Activated CD8-positive, alpha-beta memory T cell treated with anti-CD3 and anti-CD28 coated beads for 48 hours (primary cell): ENCODE data around the gene ZNF451.
"Not testable (repeated sequence)": the region's sequence is repeated elsewhere in the genome, so short reads cannot be mapped to it uniquely, and the experiment has no call there.

Experiments
- DNase-seq, 3 experiments: peaks; one replicate each; pipeline ENCODE4 v3.0.0-alpha.2; 2020; ENCODE audit warnings: low read depth in 2 of 3, low spot score in 2 of 3

Gene ZNF451, protein sequence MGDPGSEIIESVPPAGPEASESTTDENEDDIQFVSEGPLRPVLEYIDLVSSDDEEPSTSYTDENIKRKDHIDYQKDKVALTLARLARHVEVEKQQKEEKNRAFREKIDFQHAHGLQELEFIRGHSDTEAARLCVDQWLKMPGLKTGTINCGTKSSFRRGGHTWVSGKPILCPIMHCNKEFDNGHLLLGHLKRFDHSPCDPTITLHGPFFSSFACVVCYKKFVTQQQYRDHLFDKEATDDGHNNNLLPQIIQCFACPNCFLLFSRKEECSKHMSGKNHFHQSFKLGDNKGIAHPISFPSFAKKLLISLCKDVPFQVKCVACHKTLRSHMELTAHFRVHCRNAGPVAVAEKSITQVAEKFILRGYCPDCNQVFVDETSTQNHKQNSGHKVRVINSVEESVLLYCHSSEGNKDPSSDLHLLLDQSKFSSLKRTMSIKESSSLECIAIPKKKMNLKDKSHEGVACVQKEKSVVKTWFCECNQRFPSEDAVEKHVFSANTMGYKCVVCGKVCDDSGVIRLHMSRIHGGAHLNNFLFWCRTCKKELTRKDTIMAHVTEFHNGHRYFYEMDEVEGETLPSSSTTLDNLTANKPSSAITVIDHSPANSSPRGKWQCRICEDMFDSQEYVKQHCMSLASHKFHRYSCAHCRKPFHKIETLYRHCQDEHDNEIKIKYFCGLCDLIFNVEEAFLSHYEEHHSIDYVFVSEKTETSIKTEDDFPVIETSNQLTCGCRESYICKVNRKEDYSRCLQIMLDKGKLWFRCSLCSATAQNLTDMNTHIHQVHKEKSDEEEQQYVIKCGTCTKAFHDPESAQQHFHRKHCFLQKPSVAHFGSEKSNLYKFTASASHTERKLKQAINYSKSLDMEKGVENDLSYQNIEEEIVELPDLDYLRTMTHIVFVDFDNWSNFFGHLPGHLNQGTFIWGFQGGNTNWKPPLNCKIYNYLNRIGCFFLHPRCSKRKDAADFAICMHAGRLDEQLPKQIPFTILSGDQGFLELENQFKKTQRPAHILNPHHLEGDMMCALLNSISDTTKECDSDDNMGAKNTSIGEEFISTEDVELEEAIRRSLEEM

DNA sequence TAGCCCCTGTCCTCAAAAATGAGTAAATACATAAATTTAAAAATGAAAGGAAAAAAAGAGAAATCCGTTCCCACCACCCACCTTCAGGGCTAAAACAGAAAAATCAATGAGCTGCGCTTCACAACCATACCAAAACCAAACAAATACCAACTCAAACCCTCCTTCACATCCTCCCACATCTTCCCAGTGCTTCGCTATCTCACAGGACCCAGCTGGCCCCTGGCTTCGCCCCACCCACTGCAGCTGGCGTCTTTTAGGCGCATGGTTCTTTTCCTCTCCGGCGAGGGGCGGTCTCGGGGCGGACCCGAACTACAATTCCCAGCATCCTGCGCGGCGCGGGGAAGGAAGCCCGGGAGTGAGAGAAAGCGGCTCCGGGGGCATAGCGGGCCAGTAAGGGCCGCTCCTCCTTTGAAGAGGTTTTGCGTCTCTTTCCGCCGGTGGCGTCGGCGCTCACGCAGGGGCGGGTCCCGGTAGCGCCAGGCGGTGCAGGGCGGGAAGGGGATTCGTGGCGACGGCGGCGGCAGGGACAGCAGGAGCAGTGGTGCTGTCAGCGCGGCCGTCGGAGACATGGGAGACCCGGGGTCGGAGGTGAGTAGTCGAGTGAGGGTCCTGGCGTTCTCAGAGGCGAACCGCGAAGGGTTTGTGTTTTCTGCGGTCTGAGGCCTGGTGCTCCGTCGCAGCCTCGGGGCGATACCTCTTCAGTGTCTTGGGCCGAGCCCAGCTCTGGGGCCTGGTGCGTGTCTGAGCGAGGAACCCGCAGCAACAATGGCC lies at the start of gene ZNF451:
Gene ZNF451, plus strand, starts transcription at position 502 of the 771 bp plus-strand sequence. Its CDS starts 66 bp downstream, at position 568.
- DNase-seq = peak; percentile 86 to 93 (median 88)

DNA sequence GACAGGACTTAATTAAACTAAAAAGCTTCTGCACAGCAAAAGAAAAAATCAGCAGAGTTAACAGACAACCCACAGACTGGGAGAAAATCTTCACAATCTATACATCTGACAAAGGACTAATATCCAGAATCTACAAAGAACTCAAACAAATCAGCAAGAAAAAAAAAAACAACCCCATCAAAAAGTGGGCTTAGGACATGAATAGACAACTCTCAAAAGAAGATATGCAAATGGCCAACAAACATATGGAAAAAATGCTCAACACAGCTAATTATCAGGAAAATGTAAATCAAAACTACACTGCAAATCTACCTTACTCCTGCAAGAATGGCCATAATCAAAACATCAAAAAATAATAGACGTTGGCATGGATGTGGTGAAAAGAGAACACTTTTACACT lies 45.9 kb upstream of the ZNF451 start:
- not testable (repeated sequence) for DNase-seq

DNA sequence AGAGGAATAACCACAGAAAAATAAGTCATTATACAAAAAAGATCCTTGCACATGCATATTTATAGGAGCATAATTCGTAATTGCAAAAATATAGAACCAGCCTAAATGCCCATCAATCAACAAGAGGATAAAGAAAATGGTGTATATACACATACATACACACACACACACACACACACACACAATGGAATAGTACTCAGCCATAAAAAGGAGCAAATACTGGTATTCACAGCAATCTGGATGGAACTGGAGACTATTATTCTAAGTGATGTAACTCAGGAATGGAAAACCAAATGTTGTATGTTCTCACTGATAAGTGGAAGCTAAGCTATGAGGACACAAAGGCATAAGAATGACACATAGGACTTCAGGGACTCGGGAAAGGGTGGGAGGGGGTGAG lies 45.4 kb upstream of the ZNF451 start:
- DNase-seq = no peak

DNA sequence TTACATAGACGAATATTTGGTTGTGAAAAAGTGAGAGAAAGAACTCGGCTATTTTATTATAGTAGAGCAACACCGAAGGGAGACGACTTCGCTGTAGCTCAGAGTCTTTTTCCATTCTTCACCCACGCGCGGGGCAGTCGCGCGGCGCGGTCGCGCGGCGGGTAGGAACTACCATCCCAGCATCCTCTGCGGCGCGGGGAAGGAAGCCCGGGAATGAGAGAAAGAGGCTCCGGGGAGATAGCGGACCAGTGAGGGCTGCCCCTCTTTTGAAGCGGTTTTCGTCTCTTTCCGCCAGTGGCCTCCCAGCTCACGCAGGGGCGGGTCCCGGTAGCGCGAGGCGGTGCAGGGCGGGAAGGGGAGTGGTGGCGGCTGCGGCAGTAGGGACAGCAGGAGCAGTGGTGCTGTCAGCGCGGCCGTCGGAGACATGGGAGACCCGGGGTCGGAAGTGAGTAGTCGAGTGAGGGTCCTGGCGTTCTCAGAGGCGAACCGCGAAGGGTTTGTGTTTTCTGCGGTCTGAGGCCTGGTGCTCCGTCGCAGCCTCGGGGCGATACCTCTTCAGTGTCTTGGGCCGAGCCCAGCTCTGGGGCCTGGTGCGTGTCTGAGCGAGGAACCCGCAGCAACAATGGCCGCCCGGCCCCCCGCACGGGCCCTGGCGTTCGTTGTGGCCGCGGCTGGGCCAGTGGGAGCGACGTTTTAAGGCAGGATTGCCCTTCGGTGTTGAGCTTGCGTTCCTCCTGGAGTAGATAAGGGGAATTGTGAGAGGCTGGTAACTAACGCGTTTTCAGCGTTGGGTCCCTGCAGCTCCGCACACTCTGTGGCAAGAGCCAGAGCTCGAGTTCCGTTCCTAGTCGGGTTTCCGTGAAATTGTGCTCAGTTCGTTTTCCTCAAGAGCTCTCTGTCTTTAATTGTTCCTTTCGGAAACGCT lies 43.4 kb upstream of the ZNF451 start, which contains the start of gene KIAA1586:
Gene KIAA1586, plus strand, starts transcription at position 362 of the 925 bp plus-strand sequence. Its CDS starts 63 bp downstream, at position 425.
- peak; percentile 55 to 72 (median 61) for DNase-seq

DNA sequence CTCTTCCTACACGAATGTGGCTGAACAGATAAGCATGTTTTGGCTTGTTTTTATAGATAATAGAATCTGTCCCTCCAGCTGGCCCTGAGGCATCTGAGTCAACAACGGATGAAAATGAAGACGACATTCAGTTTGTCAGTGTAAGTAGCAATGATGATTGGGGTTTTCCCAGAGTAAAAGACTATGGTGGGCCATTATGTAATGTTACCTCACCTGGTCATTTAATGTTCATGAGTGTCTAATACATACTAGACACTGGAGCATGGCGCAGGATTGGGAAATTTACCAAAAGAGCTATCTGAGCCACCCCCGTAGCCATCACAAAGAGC lies 42.8 kb upstream of the ZNF451 start:
- not testable (repeated sequence) for DNase-seq

DNA sequence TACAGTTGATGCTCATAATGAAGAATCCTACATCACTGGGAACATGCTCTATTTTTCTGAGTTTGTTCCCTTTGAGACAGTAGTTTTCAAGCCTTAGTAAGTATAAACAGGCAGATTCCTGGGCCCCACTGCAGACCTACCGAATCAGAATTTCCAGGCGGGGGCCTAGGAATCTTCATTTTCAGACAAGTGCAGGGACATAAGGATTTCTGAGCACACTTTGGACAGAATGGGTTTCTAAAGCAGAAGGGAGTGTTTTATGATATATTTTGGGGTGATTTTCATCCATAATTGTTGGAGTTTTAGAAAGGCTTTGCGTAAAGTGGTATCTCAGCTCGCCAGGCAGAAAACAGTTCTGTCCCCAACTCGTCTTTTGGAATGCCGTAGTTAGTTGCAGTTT lies 42.1 kb upstream of the ZNF451 start:
- not testable (repeated sequence) for DNase-seq

DNA sequence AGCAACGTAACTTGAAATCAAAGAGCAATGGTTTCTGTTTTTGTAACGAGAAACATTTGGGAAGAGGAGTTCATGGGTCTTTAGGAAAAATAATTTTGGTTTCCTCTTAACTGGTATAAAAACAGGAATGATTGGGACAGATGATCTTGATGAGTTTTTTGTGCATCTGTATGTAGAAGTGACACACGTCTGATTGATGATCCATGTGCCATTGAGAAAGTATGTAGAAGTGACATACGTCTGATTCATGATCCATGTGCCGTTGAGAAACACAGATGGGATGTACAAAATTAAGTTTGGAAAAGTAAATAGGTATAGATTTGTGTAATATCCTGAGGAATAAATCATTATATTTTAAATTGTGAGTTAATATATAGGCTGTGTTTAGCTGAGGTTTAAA lies 41.4 kb upstream of the ZNF451 start:
- DNase-seq = no peak

DNA sequence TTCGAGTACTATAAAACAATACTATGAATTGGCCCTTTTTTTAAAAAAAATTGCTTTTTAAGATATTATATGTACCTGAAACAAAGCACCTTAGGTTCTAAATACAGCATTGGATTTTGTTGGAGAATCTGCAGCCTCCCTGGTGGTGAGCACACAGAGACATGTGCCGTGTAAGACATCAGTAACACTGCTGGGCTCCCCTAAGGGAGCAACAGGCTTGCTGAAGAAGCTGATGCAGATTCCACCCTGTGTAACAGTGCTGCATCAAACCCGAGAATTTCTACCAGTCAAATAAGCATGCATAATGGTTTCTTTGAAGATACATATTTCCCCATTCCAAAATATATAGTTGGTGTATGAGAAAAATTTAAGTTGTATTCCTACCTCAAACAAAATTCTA lies 26.1 kb upstream of the ZNF451 start:
- no peak for DNase-seq

DNA sequence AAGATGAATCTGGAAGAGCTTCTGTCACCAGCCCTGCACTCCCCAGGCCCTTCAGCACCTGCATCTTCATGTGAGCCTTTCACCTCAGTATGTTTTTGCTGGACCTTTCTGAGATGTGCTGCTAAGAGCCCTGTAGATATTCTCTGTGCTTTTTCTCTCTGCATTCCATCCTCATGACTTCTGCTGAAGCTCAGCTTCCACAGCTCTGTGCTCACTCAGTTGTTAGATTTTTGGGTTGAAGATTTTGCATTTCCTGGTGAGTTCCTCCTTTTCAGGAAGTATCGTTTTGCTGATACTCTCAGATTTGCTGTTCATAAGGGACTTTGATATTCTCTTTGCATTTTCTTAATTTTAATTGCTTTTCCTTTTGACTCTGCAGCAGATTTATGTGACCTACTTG lies 25.2 kb upstream of the ZNF451 start:
- no peak for DNase-seq

DNA sequence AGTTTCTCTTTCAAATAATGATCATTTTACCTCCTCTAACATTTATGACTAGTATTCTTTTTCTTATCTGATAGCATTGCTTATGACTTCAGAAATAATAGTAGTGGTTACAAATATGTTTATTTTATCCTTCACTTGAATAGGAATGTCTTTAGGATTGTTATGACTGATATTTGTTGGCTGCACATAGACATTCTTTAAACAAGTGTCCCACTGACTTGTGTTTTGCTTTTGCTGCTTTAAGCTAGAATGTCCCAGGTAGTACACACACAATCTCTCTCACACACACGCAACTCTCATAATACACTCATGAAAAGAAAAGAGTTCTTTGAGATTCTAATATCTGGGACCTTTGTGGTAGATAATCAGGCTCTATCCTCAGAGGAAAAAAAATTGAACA lies 21.9 kb upstream of the ZNF451 start:
- no peak for DNase-seq

DNA sequence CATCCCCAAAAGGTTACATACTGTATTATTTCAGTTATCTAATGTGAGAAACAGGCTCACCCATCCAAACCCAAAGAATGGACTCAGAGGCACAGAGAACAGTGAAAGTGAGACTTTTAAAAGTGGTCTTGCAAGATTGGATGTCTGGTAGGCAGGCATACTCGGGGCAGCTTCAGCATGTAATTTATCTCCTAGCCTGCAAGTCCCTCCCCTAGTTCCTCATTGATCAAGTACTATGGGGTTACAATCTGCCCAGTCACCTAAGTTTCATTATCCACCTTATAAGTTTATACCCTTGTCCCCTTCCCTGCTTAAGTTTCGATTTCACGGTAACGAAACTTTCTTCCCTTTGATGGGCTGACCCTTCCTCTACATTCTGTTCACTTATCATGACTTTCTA lies 20.8 kb upstream of the ZNF451 start:
- DNase-seq = no peak

DNA sequence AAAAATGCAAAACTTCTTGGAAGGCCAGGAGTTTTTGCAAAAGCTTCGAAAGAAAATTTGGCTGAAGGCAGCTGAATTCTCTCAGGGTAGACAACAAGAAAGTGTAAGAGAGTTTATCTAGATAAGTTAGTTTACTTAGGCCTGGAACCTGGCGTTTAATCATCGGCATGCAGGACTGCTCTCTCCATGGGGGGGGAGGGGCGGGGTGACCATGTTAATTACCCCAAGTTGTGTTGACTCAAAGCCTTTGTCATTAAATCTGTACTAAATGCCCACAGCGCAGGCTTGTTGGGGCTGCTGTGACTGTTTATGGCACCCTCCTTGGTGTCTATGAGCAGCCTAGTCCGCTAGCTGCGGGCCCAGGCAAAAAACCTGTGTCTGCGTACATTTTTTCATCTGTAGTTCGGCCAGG lies 20.1 kb upstream of the ZNF451 start:
- DNase-seq = no peak

DNA sequence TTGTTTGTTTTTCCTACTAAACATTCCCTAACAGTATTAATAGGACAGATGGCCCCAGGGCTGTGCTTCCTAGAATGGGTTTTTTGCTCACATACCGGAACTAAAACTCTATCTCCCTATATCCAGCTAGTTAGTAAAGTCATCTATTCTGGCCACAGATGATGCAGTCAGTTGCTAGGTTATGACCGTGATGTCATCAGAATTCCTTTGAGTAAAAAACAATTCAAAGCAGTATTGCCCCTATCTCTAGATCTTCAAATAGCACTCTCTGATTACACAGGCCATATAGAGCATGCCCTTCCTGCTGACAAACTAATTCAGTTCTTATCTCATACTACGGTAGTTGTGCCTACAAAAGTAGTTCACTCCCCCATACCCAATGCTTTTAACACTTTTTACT lies 17.9 kb upstream of the ZNF451 start:
- no peak for DNase-seq

DNA sequence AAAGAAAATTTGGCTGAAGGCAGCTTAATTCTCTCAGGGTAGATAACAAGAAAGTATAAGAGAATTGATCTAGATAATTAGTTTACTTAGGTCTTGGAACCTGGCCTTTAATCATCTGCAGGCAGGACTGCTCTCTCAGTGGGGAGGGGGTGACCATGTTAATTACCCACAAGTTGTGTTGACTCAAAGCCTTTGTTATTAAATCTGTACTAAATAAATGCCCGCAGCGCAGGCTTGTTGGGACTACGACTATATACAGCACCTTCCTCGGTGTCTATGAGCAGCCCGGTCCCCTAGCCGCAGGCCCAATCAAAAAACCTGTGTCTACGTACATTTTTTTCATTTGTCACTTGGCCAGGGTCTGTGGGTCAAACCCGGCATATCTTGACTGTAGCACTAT lies 15.6 kb upstream of the ZNF451 start:
- DNase-seq = no peak

DNA sequence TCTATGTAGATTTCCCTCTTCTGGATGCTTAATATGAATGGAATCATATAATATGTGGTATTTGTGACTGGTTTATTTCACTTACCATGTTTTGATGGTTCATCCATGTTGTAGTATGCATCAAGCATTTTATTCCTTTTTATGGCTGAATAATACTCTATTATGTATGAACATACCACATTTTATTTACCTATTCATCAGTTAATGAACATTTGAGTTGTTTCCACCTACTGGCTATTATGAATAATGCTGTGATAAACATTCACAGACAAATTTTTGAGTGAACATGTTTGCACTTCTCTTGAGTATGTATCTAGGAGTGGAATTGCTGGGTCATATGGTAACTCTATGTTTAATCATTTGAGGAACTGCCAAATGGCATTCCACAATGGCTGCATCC lies 14.9 kb upstream of the ZNF451 start:
- DNase-seq = no peak

DNA sequence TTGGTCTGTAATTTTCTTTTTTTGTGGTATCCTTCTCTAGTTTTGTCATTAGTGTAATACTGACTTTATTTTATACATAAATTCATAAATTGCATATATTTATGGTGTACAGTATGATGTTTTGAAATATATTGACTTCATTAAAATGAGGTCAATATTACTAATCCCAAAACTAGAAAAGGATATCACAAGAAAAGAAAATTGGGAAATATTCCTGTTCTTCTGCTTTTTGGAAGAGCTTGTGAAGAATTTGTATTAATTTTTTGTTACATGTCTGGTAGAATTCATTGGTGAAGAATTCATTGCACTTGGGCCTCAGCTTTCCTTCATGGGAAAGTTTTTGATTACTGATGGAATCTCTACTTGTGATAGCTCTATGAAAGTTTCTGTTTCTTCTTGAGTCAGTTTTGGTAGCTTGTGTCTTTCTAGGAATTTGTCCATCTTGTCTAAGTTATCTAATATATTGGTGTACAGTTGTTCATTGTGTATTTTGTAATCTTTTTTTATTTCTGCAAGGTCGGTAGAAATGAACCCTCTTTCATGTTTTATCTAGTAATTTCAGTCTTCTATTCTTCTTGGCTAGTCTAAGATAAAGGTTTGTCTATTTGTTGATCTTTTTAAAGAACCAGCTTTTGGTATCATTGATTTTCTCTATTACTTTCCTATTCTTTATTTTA lies 11.3 kb upstream of the ZNF451 start:
- no peak for DNase-seq

DNA sequence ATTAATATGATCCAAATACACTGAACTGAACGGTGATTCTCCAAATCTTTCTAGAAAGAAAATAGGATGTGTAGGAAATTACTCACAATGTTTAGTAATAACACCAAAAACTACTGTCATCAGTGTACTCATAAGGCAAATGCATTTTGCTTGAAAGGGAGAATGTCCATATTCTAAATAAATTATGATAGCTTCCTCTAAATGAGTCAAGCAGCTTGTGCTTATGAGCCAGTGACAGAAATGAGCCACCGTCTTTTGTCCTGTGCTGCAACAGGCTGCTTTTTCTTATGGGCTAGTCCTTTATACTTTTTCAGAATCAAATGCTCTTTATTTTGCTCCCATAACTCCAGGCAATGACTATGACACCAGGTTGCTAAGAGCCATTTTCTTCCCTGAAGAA lies 4.5 kb upstream of the ZNF451 start:
- DNase-seq = no peak

DNA sequence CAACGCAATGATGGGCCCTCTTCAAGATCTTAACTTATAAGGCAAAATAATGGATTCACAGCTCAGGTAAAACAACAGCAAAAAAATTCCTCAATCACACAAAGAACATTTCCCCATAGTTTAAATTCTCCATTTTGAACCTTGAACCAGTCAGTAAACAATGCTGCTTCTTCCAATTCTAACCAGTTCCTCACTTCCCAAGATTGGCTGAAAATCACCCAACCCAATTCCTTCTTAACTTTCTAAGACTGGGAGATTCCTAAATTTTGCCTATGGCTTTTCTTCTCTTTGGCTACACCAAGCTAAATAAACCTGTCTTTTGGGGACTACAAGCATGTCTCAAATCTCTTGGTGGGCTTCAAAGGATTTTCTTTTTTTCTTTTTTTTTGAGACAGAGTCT lies 3.1 kb upstream of the ZNF451 start:
- no peak for DNase-seq

DNA sequence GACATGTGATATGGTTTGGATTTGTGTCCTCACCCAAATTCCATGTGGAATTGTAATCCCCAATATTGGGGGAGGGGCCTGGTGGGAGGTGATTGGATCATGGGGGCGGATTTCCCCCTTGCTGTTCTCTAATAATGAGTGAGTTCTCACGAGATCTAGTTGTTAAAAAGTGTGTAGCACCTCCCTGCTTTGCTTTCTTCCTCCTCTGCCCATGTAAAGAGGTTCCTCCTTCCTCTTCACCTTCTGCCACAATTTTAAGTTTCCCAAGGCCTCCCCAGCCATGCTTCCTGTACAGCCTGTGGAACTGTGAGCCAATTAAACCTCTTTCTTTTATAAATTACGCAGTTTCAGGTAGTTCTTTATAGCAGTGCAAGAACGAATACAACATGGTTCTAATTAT lies 2.1 kb upstream of the ZNF451 start:
- DNase-seq = no peak
